Stimulated activated CD8-positive, alpha-beta memory T cell treated with anti-CD3 and anti-CD28 coated beads, Interleukin-7, amount 100 ng/mL, for 1 hour (primary cell): ENCODE data around the gene RBM39.
A peak's percentile ranks its signal among the peaks of the same experiment; 100 is the strongest.

Experiments used
- DNase-seq, 2 donors: peaks; one replicate each; pipeline ENCODE4 v3.0.0-alpha.2; 2020; ENCODE audit warnings: low read depth in 2 of 2

The RBM39 gene

DNA sequence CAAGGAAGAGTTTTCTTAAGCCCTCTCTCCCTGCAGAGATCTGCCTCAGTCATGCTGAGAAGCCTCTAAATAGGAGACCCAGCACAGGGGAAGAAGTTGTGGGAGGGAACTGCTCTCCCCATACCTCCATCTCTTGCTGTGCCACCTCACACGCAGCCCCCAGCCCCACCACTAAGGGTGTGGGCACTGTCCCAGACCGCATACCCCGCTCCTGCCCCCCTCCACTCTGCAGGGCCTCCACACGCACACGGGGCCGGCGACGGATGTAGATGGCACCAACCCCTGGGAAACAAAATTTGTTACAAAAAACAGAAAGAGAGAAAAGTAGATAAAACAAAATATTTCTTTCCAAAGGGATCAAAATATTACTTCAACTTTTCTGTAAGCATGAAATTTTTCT, 67.1 kb downstream of the RBM39 start:
- DNase-seq: no peak

DNA sequence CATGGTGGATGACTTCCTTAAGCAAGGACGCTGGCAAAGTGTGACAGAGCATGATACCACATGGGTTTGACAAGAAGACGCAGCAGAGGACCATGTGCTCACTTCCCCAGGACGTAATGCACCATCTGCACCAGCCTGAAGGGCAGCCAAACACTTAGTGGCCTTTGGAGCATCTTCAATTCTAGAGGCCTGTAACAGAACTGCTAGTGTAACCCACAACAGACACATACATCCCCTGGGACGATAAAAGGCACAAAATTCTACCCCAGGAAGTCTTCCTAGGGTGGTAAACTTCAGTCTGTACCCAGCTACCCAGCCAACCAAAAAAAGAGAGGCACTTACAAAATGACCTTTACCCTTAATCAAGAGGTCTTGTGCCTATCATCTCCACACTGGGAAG, 68.2 kb downstream of the RBM39 start:
- no peak for DNase-seq

GRCh38 chr20:35669681-35670080, 72.4 kb downstream of the RBM39 start:
- no peak for DNase-seq

- no peak for DNase-seq
Observed at GRCh38 chr20:35669221-35669620, 72.8 kb downstream of the RBM39 start.

GRCh38 chr20:35665949-35666288, 76.1 kb downstream of the RBM39 start:
- DNase-seq: no peak

DNA sequence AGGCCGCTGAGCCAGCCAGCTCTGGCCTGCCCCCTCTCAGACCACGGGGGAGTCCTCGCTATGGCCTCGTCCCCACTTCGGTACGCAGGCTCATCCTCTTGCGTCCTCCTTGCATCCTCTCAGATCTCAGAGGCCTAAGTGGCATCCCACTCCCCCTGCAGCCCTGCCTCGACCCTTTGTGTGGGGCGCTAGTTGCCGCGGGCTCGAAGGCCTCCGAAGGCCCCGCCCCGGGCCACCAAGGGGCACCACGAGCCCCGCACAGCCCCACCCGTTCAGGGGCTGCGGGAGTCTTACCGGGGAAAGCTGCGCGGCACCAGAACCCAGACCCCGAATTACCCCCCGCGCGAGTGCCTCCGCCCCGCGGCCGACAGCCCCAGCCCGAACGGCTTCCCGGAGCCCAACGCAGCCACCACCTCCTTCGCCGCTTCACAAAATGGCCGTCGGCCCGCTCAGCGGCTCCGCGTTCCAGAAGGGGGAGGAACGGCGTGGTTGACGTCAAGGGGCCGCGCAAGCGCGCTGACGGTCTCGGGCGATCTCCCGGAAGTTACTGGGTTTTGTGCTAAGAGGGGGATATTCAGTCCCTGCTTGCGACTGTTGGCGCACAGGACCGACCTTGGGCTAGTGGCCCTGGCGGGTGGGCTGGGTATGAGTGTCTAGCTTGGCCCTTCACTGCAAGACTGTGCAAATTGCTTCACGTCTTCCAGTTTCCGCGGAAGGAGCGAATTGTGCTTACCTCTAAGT, 77.4 kb downstream of the RBM39 start, which contains the start of the genes CPNE1 and RBM12:
TSS of gene CPNE1 (minus strand) at position 435 of the 741 bp plus-strand sequence. CDS start 31,977 bp downstream, outside the sequence.
TSS of gene RBM12 (minus strand) at position 435 of the 741 bp plus-strand sequence. CDS start 9,578 bp downstream, outside the sequence.
- peak; percentile 84 to 85 for DNase-seq

DNA sequence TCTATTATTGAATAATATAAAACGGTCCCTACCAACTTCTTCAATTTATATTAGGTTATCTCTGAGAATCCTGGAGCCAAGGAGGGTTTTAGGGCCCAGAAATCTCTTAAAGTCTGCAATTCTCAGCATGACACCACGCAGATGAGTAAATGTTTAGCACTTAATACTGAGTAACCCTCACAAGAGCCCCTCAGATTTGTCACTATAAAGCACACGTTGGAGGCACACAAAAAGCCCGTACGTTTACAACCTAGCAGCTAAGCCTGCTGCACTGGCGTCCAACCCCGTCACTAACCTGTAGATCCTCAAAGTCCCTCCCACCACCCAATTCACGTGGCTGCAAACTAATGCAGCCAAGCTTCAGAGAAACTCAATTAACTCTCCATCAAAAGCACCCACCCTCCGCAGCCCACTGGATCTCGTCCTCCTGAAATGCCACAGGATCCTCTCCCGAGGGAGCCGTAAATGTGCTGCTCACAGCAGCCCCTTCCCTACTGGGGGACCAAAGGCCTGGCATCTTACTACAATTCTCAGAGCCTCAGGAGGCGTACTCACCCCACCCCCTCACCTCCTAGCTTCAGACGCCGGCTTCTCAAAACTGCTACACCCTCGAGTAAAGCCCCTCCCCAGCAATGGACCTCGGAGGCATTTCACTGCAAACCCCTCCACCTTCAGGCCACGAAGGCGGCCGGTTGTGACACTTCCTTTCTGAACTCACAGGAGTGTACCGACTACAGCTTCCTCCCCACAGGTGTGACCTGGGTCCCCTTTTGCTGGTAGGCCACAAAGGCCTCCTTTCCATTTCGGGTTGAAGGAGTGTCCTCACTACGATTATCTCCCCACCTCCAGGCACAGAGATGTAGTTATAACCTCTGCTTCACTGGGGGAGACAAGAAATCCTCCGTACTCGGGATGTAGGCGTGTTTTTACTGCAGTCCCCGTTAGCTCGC, 78.3 kb downstream of the RBM39 start:
- peak; percentile 20 to 29 for DNase-seq

DNA sequence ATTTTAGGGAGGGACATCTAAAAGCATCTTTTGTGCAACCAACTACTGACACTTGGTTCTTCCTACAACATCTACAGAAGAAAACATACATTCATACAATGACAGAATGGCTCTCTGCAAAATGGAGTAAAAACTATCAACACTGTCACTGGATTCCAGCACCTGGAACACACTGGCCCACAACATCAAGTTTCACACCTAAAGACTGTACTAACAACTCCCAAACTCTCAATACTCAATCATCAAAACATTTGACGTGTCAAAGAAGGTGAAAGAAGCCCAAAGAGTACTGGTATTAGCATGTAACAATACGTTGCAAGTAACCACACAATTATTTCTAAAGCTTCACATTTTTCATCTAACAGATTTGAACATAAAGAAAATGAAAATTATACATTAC, 79.5 kb downstream of the RBM39 start:
- no peak for DNase-seq

DNA sequence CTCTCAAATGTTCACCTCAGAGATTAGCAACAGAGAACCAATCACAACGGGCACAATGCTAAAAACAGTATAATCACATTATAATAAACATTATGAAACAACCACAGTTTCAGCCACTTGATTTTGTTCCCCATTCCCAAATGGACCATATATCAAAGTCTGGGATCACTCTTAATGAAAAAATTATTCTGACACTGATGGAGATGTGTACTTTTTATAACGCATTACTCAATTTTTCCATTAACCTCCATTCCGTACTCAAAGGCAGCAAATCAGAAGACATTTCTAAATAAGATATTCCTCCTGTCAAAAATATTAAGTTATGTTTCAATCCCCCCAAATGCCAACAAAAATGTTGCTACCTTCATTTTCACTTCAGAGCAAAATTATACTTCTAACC, 80.2 kb downstream of the RBM39 start:
- DNase-seq: no peak

DNA sequence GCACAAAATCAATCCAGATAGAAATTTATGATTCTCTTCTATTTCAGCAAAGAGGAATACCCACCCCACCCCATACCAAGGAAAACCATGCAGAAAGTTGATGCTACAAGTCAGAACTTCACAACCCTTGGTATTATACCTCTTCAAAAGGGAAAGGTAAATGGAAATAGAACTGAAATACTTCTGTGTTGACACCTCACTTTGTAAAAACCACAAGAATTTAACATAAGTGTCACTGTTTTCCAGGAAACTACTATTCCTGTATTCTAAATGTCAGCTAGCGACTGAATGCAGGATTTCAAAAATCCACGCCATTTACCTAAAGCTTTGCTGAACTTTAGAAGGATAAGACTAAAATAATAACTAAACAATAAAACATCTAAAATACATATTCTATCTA, 81.0 kb downstream of the RBM39 start:
- no peak for DNase-seq

DNA sequence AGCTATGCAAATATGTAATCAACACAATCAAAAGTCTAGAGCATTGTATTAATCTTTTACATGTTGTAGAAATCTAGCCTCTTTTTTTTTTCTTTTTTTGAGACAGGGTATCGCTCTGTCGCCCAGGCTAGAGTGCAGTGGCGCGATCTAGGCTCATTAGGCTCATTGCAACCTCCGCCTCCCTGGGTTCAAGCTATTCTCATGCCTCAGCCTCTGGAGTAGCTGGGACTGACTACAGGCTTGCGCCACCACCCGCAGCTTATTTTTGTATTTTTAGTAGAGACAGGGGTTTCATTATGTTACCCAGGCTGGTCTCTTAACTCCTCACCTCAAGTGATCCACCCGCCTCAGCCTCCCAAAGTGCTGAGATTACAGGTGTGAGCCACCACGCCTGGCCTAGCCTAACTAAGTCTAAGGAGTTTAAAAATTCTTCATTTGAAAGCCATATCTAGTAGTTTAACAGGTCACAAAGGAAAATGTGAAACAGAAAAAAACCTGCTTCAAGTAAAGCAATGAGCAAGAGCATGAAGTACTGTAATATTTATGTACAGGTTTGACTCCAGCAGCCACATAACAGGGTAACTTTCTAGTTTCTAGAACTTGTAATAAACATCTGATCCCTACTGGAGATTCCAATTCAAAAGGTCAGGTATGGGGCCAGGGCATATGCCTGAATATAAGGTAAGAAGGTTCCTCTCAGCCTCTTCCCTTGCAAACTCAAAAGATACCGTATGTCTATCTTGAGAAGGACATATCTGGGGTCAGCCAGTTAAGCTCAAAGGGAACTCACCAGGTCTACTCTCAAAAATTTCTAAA, 81.7 kb downstream of the RBM39 start:
- DNase-seq: no peak

DNA sequence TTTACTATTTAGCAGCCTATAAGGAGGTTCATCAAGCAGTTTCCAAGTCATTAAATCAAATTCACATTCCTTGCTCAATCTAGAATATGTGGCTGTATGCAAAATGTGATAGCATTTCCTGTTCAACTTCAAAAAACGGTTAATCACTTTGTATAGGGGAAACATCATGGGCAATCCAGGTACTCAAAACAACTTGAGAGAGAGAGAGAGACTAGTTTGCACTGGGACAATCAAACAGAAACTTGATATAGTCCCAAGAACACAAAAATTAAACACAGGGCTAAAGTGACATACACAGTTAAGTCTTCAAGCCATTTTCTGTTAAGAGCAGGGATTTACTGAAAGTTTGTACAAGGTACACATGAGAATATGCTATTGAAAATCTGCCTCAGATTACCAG, 84.8 kb downstream of the RBM39 start:
- no peak for DNase-seq

GRCh38 chr20:35654415-35654814, 87.6 kb downstream of the RBM39 start:
- no peak for DNase-seq

- DNase-seq: no peak
Observed at GRCh38 chr20:35653893-35654292, 88.2 kb downstream of the RBM39 start.
